Measurements from ENCODE around the gene CSNK1G2.
"Not testable (repeated sequence)": the region's sequence is repeated elsewhere in the genome, so short reads cannot be mapped to it uniquely, and the experiment has no call there.

CSNK1G2 gene

GRCh38 chr19:1970003-1970805, 29.2 kb downstream of the CSNK1G2 start:
- DNase-seq: no peak

- DNase-seq: no peak
These were observed 30.0 kb downstream of the CSNK1G2 start for GRCh38 chr19:1970806-1971502.

GRCh38 chr19:1974381-1975161, 33.6 kb downstream of the CSNK1G2 start:
- no peak for DNase-seq

GRCh38 chr19:1975162-1975480, 34.1 kb downstream of the CSNK1G2 start:
- no peak for DNase-seq

GRCh38 chr19:1977120-1977519, 36.1 kb downstream of the CSNK1G2 start:
- no peak for DNase-seq

GRCh38 chr19:1978346-1978894, 37.4 kb downstream of the CSNK1G2 start:
- DNase-seq: no peak

GRCh38 chr19:1979017-1979416, 38.0 kb downstream of the CSNK1G2 start:
- no peak for DNase-seq

- no peak for DNase-seq
These were observed 38.7 kb downstream of the CSNK1G2 start for GRCh38 chr19:1979642-1980041.

- no peak for DNase-seq
These were observed 39.3 kb downstream of the CSNK1G2 start for GRCh38 chr19:1980091-1980808.

- DNase-seq: no peak
These were observed 39.8 kb downstream of the CSNK1G2 start for GRCh38 chr19:1980809-1981181.

- no peak for DNase-seq
These were observed 40.3 kb downstream of the CSNK1G2 start for GRCh38 chr19:1981253-1981652.

- DNase-seq: no peak
These were observed 43.4 kb downstream of the CSNK1G2 start for GRCh38 chr19:1984357-1984756.

- no peak for DNase-seq
These were observed 44.8 kb downstream of the CSNK1G2 start for GRCh38 chr19:1985588-1986356.

- no peak for DNase-seq
These were observed 45.6 kb downstream of the CSNK1G2 start for GRCh38 chr19:1986357-1987162.

GRCh38 chr19:1987197-1988187, 46.5 kb downstream of the CSNK1G2 start:
- DNase-seq: no peak

- not testable (repeated sequence) for DNase-seq
These were observed 47.5 kb downstream of the CSNK1G2 start for GRCh38 chr19:1988464-1988863.

GRCh38 chr19:1989513-1990229, 48.7 kb downstream of the CSNK1G2 start:
- no peak for DNase-seq

- DNase-seq: no peak
These were observed 49.5 kb downstream of the CSNK1G2 start for GRCh38 chr19:1990230-1991017.

Measured in activated CD4-positive, alpha-beta T cell treated with anti-CD3 and anti-CD28 coated beads for 1 hour (primary cell).